ENCODE measurements around the gene SPATA18.

SPATA18 gene

GRCh38 chr4:52106191-52106590, 55.1 kb downstream of the SPATA18 start:
- DNase-seq (ENCODE audit: low spot score): peak; percentile 13

DNA sequence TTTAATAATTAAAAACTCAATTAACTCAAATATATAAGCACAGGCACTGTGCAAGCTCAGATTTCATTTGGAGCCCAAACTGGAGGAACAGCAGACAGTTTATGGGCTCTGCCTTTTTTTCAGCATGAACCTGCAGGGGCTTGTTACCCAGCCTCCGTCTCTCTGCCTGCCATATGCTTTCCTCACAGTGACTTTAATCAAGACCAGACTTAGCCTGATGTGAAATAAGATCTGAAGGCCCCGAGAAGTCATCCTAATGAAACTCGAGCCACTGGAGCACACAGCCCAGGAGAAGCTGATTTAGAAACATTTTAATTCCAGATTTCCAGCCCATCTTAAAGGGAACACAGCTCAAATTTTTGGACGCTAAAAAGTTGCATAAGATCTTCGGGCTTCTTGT, 55.6 kb downstream of the SPATA18 start:
- peak; percentile 78 for DNase-seq (ENCODE audit: low spot score)

DNA sequence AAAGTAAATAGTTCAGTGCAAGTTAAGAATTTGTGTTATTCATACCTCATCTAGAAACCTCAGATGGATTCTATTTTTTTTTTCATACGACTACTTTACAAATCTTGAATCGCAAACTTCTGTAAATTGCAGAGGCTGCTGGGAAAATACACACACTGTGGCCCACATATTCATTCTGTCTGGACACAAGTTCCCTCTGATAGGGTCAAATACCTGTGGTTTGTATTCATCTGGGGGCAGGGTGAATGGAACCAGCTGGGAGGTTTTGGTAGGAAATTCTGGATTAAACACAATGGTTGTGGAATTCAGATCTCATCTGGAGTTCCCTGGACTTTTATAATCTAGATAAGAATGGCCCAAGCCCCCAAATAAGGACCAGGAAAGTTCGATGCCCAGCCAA, 56.2 kb downstream of the SPATA18 start:
- no peak for DNase-seq (ENCODE audit: low spot score)

DNA sequence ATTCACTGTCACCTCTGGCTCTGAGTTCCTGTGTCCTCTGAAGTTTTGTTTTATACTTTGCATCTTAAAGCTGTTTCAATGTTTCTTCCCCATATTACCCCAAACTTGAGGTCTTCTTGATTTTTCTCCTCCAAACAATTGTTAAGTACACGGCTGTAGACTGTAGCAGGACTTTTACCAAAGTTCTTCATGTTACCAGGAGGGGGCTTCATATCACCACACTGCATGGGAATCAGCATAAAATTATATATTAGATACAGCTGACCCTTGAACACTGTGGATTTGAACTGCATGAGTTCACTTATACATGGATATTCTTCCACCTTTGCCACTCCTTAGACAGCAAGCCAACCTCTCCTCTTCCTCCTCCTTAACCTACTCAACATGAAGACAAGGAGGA, 56.6 kb downstream of the SPATA18 start:
- DNase-seq (ENCODE audit: low spot score): no peak

GRCh38 chr4:52110171-52110570, 59.1 kb downstream of the SPATA18 start:
- no peak for DNase-seq (ENCODE audit: low spot score)

DNA sequence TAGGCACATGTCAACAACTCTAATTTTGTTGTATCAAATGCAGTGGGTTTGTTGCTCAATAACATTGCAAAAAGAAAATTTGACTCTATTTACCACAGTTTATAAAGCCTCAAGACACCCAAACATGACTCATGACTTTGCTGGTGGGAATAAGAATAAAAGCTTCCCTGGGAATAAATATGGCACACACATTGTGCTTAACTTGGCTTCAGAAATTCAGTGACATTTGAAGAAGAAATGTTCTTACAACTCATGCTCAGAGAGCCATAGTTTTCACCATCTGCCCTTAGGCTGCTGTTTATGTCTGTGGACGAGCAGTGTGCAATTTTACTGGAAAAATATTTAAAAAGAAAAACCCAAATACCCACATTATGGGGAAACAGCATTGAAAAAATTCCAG, 60.9 kb downstream of the SPATA18 start:
- no peak for DNase-seq (ENCODE audit: low spot score)

GRCh38 chr4:52112411-52112810, 61.3 kb downstream of the SPATA18 start:
- DNase-seq (ENCODE audit: low spot score): no peak

- no peak for DNase-seq (ENCODE audit: low spot score)
These were observed 65.5 kb downstream of the SPATA18 start for GRCh38 chr4:52116641-52117040.

DNA sequence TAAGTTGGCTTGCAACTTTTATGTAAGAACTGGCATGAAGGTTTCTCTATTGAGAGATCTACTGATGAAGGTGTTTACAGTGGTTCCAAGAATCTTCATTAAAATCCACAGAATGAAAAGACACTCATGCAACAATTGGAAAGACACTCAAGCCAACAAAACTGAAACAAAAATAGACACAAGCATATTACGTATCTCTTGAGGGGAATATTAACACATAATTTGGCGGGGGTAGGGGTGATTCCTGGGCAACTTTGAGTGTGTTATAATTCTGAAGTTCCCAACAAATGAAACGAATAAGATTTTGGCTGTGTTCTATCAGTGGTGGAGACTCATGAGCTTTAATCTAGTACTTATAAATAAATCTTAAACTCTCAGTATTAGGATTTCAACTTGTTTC, 75.1 kb downstream of the SPATA18 start:
- DNase-seq (ENCODE audit: low spot score): no peak

DNA sequence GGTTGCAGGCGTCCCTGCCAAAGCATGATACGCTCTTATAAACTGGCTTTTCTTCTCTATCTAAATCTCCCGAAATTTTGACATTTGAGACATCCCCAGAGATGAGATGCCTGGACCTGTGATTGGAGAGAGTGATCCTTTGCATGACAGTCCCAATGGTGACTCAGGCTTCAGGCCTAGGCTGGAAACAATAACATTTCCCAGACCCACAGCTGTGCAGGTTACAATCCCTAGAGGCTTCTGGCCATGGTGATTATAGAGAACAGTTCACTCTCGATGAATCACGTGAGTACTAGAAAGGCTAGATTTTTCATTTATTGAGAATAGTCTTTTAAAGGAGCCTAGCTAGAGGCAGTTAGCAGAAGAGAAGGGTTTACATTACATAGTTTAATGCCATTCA, 75.9 kb downstream of the SPATA18 start:
- DNase-seq (ENCODE audit: low spot score): peak; percentile 87

GRCh38 chr4:52135171-52135570, 84.1 kb downstream of the SPATA18 start:
- no peak for DNase-seq (ENCODE audit: low spot score)

- DNase-seq (ENCODE audit: low spot score): peak; percentile 11
These were observed 86.0 kb downstream of the SPATA18 start for GRCh38 chr4:52137152-52137551.

DNA sequence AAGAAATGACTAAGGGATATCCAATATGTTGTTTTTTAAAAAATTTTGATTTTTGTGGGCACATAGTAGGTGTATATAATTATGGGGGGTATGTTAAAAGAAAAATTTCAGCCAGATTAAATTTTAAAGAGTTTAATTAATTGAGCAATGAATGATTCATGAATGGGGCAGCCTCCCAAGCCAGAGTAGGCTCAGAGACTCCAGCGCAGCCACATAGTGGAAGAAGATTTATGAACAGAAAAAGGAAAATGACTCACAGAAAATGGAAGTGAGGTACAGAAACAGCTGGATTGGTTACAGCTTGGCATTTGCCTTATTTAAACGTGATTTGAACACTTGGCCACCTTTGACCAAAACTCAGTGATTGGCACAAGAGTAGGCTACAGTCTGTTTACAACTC, 91.7 kb downstream of the SPATA18 start:
- DNase-seq (ENCODE audit: low spot score): no peak

GRCh38 chr4:52143815-52144214, 92.7 kb downstream of the SPATA18 start:
- DNase-seq (ENCODE audit: low spot score): no peak

- no peak for DNase-seq (ENCODE audit: low spot score)
These were observed 93.3 kb downstream of the SPATA18 start for GRCh38 chr4:52144372-52144771.

Data from SK-N-DZ (cell line).